ENCODE results near the gene TTC14.
"Not testable (repeated sequence)": the region's sequence is repeated elsewhere in the genome, so short reads cannot be mapped to it uniquely, and the experiment has no call there.

Gene TTC14, protein sequence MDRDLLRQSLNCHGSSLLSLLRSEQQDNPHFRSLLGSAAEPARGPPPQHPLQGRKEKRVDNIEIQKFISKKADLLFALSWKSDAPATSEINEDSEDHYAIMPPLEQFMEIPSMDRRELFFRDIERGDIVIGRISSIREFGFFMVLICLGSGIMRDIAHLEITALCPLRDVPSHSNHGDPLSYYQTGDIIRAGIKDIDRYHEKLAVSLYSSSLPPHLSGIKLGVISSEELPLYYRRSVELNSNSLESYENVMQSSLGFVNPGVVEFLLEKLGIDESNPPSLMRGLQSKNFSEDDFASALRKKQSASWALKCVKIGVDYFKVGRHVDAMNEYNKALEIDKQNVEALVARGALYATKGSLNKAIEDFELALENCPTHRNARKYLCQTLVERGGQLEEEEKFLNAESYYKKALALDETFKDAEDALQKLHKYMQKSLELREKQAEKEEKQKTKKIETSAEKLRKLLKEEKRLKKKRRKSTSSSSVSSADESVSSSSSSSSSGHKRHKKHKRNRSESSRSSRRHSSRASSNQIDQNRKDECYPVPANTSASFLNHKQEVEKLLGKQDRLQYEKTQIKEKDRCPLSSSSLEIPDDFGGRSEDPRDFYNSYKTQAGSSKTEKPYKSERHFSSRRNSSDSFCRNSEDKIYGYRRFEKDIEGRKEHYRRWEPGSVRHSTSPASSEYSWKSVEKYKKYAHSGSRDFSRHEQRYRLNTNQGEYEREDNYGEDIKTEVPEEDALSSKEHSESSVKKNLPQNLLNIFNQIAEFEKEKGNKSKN

DNA sequence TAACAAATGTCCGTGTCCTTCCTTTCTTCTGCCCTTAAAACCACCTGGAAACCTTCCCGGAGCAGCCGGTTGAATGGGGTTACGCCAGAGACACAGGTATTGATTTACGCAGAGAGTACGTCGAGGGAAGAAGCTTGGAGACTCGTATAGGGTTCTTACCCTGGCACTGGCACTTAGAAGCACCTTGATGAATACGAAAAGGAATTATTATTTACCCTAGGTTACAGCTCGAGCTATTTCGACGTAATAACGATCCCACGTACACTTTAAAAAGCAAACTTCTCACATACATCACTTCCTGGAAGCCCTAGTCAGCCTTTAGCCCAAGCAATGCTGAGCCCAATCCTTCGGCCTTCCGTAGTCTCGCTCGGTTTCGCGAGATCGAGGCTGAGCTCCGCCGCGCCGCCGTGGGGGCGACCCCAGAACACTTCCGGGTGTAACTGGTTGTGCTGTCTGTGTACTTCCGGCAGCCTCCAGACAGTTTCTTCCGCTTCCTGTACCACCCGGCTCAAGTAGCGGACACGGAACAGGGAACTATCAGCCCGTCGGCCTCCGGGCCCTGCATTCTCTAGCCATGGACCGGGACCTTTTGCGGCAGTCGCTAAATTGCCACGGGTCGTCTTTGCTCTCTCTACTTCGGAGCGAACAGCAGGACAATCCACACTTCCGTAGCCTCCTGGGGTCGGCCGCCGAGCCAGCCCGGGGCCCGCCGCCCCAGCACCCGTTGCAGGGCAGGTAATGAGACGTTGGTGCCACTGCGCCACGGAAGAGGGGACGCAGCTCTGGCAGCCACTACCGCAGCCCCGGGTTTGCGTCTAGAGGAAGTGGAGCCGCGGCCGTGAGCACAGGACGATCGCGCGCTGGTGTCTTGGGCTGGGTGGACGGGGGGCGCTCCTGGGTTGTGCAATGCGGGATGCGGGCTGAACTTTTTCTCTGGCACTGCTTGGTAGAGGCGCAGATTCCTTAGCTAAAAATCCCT lies at the start of gene TTC14:
Gene TTC14 (plus strand): TSS at position 476 of the 979 bp plus-strand sequence. CDS start 99 bp downstream, at position 575.
- peak; percentile 77 to 84 for DNase-seq (ENCODE audit: low read depth in 2 of 2, low spot score in 1 of 2)

DNA sequence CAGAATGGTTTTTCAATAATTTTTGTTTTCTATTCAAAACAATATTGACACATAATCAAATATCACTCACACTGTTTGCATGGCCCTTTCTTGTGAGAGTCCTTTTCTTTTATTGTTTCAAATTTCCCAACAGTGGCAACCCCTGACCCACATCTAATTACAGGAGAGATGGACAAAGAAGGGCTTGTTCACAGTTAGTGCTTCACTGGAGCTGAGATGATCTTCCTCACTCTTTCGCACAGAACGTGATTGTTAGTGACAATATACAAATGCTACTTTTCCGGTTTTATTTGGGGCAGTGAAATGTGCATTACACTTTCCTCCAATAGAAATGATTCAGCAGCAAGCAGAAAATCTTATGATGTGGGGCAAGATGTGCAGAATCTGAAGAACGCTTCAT lies 38.6 kb upstream of the TTC14 start:
- DNase-seq (ENCODE audit: low read depth in 2 of 2, low spot score in 1 of 2): no peak

DNA sequence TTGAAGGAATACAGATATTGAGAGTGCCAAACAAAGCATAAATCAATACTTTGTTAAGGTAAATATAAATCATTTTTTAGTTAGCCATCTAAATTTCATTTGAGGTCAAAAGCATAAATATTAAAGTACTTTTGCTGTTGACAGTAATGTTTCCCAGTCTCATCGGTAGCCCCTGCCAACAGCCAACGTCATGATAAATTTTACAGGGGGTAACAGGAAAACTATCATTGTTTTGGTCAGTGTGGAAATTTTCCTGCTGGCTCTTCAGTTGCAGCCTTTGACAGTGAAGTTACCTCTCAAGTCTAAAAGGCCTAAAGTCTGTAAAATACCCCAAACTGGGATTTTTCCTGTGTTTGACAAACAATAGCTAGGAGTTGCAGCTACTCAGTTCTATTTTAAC lies 37.3 kb upstream of the TTC14 start:
- no peak for DNase-seq (ENCODE audit: low read depth in 2 of 2, low spot score in 1 of 2)

DNA sequence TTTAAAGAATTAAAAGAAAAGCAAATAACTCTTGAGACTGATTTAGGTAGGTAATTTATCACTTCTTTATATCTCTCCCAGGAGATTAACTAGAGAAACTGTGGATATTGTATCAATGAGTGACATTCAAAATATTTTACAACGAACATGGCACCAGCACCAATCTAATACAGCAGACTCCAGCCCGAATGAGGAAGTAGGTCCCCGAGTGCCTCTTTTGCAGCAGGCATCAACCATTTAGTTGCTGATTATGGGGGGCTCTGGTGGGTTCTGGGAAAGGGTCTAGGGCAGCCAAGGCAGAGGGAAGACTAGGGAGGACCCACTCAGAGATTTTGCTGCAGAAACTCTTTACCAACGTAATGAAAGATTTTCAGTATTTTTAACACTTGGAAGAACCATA lies 31.7 kb upstream of the TTC14 start:
- no peak for DNase-seq (ENCODE audit: low read depth in 2 of 2, low spot score in 1 of 2)

DNA sequence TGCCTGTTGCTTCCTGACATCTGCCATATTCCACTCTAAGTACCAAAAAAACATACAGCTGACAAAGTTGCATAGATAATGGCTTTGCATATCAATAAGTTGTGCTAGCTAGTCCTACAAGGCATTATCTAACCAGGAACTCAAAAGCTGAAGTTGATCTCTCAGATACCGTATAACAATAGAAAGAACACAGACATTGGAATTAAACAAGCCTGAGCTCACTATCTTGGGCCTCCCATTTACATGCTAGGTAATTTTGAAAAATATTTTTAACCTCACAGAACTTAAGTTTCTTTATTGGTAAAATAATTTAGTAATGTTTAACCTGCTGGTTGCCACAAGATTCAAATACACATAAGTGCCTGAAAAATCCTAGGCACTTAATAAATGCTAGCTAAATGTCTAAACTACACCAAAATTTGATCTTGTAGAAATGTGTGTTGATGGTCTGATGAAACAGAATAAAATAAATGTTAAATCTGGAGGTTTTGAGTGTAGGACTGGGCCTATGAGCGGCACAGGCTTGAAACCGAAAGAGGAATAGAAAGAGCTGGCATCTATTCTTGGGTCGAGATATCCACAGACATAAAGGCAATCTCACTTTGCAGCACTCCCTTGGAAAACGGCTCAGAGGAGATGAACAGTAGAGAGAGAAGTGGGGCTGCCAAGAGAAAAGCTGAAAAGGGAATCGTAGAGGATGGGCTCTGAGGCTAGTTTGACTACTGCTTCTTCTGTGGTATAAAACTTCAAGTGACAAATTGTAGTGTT lies 29.9 kb upstream of the TTC14 start:
- DNase-seq (ENCODE audit: low read depth in 2 of 2, low spot score in 1 of 2): no peak

DNA sequence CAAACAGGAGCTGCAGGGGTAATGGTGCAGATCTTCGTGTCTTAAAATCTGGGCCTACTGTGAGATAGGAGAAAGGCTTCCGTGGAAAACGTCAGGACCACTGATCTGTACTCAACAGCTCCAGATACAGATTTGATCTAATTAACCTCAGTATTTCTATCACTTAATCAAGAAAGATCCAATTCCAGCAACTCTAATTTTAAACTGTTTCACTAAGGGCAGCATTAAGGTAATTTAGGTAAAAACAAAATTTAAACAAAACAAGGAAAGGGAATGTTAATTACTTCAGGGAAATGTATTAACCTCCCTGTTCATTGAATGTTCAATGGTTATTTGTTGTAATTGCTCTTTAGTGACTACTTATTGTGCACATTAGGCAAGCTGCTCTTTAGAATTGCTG lies 26.4 kb upstream of the TTC14 start:
- DNase-seq (ENCODE audit: low read depth in 2 of 2, low spot score in 1 of 2): no peak

DNA sequence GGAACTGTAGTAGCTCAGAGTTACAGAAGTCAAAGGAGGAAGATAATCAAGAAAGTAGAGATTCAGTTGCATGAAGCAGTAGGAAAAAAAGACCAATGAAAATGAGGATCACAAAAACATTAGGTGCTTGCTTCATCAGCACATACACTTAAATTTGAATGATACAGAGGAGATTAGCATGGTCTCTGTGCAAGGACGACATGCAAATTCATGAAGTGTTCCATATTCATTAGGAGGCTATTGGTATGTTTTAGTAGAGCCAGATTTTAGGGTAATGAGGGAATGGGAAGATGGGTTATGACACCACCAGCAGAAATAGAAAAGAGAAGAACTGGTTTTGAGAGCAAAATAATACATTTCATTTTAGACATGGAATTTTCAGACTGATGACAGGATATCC lies 21.0 kb upstream of the TTC14 start:
- DNase-seq (ENCODE audit: low read depth in 2 of 2, low spot score in 1 of 2): no peak

DNA sequence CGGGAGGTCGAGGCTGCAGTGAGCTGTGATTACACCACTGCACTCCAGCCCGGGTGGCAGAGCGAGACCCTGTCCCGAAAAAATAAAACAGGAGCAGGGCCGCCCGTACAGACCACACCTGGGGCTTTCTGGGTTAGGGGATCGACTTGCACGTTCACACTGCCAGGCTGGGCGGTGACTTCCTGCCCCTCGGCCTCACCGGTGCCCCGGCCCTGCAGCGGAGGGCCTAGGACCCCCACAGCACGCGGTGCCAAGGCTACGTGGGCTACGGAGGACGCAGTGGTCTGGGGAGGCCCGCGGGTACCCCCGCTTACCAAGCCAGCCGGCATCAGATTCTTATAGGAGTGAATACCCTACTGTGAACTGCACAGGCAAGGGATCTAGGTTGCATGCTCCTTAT lies 11.6 kb upstream of the TTC14 start:
- DNase-seq (ENCODE audit: low read depth in 2 of 2, low spot score in 1 of 2): no peak

DNA sequence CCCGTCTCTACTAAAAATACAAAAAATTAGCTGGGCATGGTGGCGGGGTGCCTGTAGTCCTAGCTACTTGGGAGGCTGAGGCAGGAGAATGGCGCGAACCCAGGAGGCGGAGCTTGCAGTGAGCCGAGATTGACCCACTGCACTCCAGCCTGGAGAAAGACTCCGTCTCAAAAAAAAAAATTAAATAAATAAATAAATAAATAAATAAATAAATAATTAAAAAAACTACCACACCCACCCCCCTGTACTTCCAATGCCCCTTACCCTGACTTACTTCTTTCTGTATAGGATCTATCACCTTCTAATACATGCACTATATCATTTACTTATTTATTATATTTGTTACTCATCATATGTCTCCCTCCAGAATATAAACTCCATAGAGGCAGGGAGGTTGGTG lies 8.3 kb upstream of the TTC14 start:
- not testable (repeated sequence) for DNase-seq (ENCODE audit: low read depth in 2 of 2, low spot score in 1 of 2)

DNA sequence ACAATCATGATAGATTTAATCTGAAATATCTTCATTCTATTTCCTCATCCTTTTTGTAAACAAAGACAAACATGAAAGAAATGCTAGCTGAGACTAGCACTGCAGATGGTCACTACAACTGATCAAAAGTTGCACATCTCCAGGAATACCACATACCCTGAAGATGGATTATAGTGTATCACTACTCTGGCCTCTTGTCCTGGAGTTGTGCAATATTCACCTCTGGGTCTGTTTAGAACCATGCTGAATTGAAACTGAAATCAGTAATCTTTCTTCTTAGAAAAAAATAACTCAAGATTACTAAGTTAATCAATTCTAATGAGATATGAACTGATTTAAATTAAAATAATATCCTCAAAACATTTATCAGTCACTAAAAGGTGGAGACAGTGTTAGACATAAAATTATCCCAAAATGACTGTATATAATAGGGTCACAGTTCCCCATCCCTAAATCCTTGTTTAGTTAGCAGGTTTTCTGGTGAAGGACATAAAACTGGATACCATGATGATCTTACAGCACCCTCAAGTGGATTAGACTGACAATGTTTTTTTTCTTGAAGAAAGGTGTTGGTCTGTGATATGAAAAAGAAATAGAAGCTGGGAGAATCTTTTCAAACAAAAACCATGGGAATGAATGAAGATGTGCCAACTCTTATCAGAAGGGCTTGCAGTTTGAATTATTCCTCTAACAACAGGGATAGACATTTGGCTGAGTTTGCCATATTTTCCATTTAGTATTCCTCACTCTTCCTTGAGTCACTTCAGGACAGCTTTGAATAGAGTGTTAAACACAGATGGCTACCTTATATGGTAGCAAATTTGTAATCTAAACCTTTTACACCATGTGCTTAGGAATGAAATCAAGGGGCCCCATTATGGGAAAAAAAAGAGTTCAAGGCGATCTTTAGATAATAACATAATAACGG lies 7.1 kb upstream of the TTC14 start:
- DNase-seq (ENCODE audit: low read depth in 2 of 2, low spot score in 1 of 2): no peak

DNA sequence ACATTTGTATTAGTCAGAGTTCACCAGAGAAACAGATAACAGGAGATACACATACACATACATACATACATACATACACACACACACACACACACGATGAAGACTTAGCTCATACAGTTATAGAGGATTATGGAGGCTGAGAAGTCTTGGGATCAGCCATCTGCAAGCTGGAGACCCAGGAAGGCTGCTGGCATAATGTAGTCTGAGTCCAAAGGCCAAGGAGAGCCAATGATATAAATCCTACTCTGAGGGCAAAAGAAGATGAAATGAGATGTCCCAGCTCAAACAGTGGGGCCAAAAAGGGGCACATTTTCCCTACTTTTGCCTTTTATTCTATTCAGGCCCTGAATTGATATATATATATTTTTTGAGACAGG lies 6.4 kb upstream of the TTC14 start:
- no peak for DNase-seq (ENCODE audit: low read depth in 2 of 2, low spot score in 1 of 2)

DNA sequence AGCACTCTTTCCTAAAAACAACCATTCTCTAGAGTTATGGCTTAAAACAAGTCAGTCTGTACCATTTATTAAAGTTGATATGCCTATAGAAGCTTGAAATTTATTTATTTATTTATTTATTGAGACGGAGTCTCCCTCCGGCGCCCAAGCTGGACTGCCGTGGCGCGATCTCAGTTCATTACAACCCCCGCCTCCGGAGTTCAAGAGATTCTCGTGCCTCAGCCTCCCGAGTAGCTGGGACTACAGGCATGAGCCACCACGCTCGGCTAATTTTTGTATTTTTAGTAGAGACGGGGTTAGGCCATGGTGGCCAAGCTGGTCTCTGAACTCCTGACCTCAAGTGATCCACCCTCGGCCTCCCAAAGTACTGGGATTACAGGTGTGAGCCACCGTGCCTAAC lies 1.5 kb upstream of the TTC14 start:
- DNase-seq (ENCODE audit: low read depth in 2 of 2, low spot score in 1 of 2): no peak

DNA sequence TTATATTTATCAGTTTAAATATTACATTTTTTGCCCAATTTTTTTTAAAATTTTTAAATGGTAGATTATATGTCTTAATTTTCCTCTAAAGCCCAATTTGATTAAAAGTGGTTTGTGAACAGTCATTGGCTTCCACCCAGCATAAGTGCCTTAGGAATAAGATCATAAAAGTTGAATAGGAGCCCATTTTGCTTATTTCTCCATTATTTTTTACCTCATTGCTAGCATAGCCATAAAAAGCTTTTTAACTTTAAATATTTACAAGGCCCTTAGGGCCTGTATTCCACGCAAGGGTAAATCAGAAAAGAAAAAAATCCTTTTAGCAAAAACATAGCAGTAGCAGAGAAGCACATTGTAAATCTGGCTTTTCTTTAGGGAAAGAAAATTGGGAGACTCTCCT lies 9.0 kb downstream of the TTC14 start:
- no peak for DNase-seq (ENCODE audit: low read depth in 2 of 2, low spot score in 1 of 2)

DNA sequence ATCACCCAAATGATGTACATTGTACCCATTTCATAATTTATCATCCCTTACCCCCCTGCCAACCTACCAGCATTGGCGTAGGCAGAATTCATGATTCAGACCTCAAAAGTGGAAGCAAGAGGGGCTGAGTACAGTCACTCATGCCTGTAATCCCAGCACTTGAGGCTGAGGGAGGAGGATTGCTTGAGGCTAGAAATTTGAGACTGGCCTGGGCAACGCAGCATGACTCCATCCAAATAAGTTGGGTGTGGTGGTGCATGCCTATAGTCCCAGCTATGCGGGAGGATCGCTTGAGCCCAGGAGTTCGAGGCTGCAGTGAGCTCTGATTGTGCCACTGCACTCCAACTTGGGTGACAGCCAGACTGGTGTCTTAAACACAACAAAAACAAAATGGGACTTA lies 10.4 kb downstream of the TTC14 start:
- no peak for DNase-seq (ENCODE audit: low read depth in 2 of 2, low spot score in 1 of 2)

DNA sequence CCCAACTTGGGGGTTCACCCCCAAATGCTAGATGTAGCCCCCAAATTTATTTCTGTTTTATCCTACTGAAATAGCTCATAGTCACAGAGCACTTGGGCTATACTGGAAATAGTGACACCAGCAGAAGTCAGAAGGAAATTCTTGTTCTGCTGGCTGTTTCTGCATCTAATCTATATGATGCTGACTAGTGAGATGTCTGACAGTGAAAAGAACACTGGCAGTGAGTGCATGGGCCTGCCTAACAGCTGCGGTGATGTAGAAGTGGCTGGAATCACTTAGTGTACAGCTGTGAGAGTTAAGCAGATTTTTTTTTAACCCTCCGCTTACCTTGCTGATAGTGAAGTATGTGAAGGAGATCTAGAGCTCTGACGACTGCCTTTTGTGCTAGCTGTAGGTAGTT lies 14.0 kb downstream of the TTC14 start:
- DNase-seq (ENCODE audit: low read depth in 2 of 2, low spot score in 1 of 2): no peak

DNA sequence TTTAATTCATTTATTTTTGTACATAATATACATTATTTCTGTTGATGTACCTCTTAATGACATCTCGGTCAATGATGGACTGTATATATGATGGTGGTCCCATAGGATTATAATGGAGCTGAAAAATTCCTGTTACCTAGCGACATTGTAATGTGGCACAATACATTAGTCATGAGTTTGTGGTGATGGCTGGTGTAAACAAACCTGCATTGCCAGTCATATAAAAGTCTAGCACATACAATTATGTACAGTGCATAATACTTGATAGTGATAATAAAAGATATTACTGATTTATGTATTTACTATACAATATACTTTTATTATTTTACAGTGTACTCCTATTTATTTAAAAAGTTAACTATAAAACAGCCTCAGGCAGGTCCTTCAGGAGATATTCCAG lies 15.1 kb downstream of the TTC14 start:
- no peak for DNase-seq (ENCODE audit: low read depth in 2 of 2, low spot score in 1 of 2)

DNA sequence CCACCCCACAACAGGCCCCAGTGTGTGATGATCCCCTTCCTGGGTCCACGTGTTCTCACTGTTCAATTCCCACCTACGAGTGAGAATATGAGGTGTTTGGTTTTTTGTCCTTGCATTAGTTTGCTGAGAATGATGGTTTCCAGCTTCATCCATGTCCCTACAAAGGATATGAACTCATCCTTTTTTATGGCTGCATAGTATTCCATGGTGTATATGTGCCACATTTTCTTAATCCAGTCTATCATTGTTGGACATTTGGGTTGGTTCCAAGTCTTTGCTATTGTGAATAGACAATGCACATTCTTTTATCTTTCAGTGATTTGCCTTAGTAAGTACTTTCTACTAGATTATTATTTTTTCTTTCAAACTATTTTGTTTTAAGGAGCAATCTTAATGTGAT lies 16.6 kb downstream of the TTC14 start:
- DNase-seq (ENCODE audit: low read depth in 2 of 2, low spot score in 1 of 2): not testable (repeated sequence)

DNA sequence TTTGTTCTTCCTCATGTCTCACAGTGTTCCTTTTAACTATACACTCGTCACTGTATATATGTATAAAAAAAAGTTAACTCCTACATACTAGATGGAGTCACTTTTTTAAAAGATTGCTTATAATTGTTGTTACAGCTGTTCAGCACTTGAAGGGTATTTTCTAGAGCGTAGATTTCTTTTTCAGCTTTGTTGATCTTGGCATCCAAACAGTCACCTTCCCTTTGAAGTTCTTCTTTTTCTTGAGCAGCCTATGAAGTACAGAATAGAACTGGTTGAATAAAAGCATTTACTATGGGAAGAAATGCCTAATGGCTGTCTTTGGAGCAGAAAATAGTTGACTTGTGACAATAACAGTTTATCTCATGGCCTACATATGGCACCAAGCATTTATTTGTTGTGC lies 17.8 kb downstream of the TTC14 start:
- no peak for DNase-seq (ENCODE audit: low read depth in 2 of 2, low spot score in 1 of 2)

DNA sequence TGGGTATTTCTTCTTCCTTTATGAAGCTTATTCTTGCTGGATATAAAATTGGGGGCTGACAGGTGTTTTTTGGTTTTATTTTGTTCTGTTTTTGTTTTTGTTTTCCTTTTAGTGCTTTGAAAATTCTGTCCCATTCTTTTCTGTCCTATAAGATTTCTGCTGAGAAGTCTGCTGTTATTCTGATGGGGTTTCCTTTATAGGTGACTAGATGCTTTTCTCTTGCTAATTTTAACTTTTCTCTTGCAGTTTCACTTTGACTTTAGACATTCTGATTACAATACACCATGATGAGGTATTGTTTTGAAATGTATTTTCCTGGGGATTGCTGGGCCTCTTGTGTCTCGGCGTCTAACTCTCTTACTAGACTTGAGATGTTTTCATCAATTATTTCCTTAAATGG lies 22.8 kb downstream of the TTC14 start:
- DNase-seq (ENCODE audit: low read depth in 2 of 2, low spot score in 1 of 2): no peak

DNA sequence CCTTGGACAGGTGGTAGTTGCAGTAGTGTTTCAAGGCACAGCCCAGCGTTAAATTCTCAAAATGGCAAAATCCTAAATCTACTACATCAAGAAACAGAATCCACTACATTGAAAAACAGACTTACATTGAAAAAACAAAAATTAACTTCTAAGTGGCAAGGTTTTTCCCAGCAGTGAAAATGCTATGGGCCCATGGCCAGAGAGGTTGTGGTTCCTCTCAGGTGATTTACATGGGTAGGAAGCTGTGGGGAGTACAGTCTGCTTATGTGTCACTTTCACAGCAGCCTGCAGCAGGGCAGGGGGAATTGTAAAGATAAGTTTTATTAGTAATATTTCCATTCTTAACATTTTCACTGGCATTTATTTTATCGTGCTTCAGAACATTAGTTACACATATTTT lies 24.9 kb downstream of the TTC14 start:
- DNase-seq (ENCODE audit: low read depth in 2 of 2, low spot score in 1 of 2): no peak
